WTC11 (cell line): ENCODE results near the gene ZBTB20. TPM values are rescaled to one million over a fixed set of nuclear protein-coding genes. Genes with fewer than 3 reads are reported as not detected.
A peak's percentile ranks its signal among the peaks of the same experiment; 100 is the strongest.

ENCODE experiments used
- ATAC-seq: fragments of 200-7000 bp; cut with Tn5 transposase; 2 replicates; pipeline ENCODE4 v1.10.0; 2021; ENCODE audit warnings: mild to moderate bottlenecking, moderate library complexity
- CTCF ChIA-PET: fragments of 300-600 bp; sonication (Branson Sonifier 250); formaldehyde crosslinking; loops from one replicate; lab custom pipeline; 2021; ENCODE audit warnings: antibody characterized with exemption; lab: Charles Lee
- POLR2A ChIA-PET: fragments of 350-600 bp; sonication (Branson Sonifier 250); formaldehyde crosslinking; loops from one replicate; lab custom pipeline; 2021; ENCODE audit warnings: antibody characterized with exemption; lab: Charles Lee
- DNase-seq: peaks from one replicate; pipeline ENCODE4 v3.0.0; 2021; ENCODE audit warnings: low spot score
- H3K27ac Mint-ChIP-seq: 2 replicates; pipeline ENCODE4 v1.8.0; 2021; ENCODE audit warnings: mixed read lengths
- H3K27me3 Mint-ChIP-seq: 2 replicates; pipeline ENCODE4 v1.8.0; 2021; ENCODE audit warnings: low read depth, mild to moderate bottlenecking, moderate library complexity, mixed read lengths
- H3K36me3 Mint-ChIP-seq: 2 replicates; pipeline ENCODE4 v1.8.0; 2021; ENCODE audit warnings: mixed read lengths
- H3K4me1 Mint-ChIP-seq: 2 replicates; pipeline ENCODE4 v1.8.0; 2022; ENCODE audit warnings: mixed read lengths
- H3K4me3 Mint-ChIP-seq: 2 replicates; pipeline ENCODE4 v1.8.0; 2021; ENCODE audit warnings: mild to moderate bottlenecking, moderate library complexity, mixed read lengths
- H3K9me3 Mint-ChIP-seq: 2 replicates; pipeline ENCODE4 v1.8.0; 2021; ENCODE audit warnings: mixed read lengths
- ATF1 ChIP-seq: sonication (generic); formaldehyde crosslinking; IDR thresholded peaks from 2 replicates; pipeline ENCODE4 v1.8.1; 2023; ENCODE audit warnings: mild to moderate bottlenecking, moderate library complexity, missing genetic modification reagents
- EMX1 ChIP-seq: fragments of 250-450 bp; sonication (Bioruptor Pico); IDR thresholded peaks from 2 replicates; pipeline ENCODE4 v1.8.0; 2021; ENCODE audit warnings: mild to moderate bottlenecking
- FOXK1 ChIP-seq: sonication (generic); formaldehyde crosslinking; IDR thresholded peaks from 2 replicates; pipeline ENCODE4 v1.8.0; 2022; ENCODE audit warnings: mild to moderate bottlenecking, moderate library complexity, missing genetic modification reagents
- FOXP1 ChIP-seq: sonication (generic); formaldehyde crosslinking; IDR thresholded peaks from 2 replicates; pipeline ENCODE4 v1.8.0; 2022; ENCODE audit warnings: missing genetic modification reagents, mild to moderate bottlenecking, moderate library complexity, borderline replicate concordance
- GABPB1 ChIP-seq: sonication (generic); formaldehyde crosslinking; IDR thresholded peaks from 2 replicates; pipeline ENCODE4 v1.8.1; 2023; ENCODE audit warnings: mild to moderate bottlenecking, missing genetic modification reagents
- GTF2I ChIP-seq: fragments of 250-450 bp; sonication (Bioruptor Pico); conservative IDR thresholded peaks from 2 replicates; pipeline ENCODE4 v1.4.0; 2021; ENCODE audit warnings: mild to moderate bottlenecking
- HMGA2 ChIP-seq: fragments of 250-450 bp; sonication (Bioruptor Pico); IDR thresholded peaks from 2 replicates; pipeline ENCODE4 v1.4.0; 2021; ENCODE audit warnings: mild to moderate bottlenecking, moderate library complexity
- IRF2 ChIP-seq: sonication (generic); formaldehyde crosslinking; IDR thresholded peaks from 2 replicates; pipeline ENCODE4 v1.8.0; 2022; ENCODE audit warnings: low read depth, missing genetic modification reagents, borderline replicate concordance
- NFE2L1 ChIP-seq: sonication (generic); formaldehyde crosslinking; IDR thresholded peaks from 2 replicates; pipeline ENCODE4 v1.8.1; 2023; ENCODE audit warnings: missing genetic modification reagents
- NR1H2 ChIP-seq: sonication (generic); formaldehyde crosslinking; IDR thresholded peaks from 2 replicates; pipeline ENCODE4 v1.9.0; 2021; ENCODE audit warnings: mild to moderate bottlenecking, moderate library complexity, missing genetic modification reagents
- PRRX2 ChIP-seq: fragments of 250-450 bp; sonication (Bioruptor Pico); IDR thresholded peaks from 2 replicates; pipeline ENCODE4 v1.8.0; 2021; ENCODE audit warnings: mild to moderate bottlenecking
- RELA ChIP-seq: sonication (generic); formaldehyde crosslinking; IDR thresholded peaks from 2 replicates; pipeline ENCODE4 v1.8.1; 2022; ENCODE audit warnings: missing genetic modification reagents, mild to moderate bottlenecking, borderline replicate concordance
- RORB ChIP-seq: fragments of 250-450 bp; sonication (Bioruptor Pico); IDR thresholded peaks from 2 replicates; pipeline ENCODE4 v1.9.0; 2021; ENCODE audit warnings: mild to moderate bottlenecking
- TEAD1 ChIP-seq: sonication (generic); formaldehyde crosslinking; IDR thresholded peaks from 2 replicates; pipeline ENCODE4 v1.8.0; 2022; ENCODE audit warnings: mild to moderate bottlenecking, missing genetic modification reagents
- ZNF396 ChIP-seq: fragments of 250-450 bp; sonication (Bioruptor Pico); IDR thresholded peaks from 2 replicates; pipeline ENCODE4 v1.8.0; 2021; ENCODE audit warnings: mild to moderate bottlenecking, moderate library complexity, borderline replicate concordance
- ZNF416 ChIP-seq: fragments of 250-450 bp; sonication (Bioruptor Pico); IDR thresholded peaks from 2 replicates; pipeline ENCODE4 v1.9.0; 2021; ENCODE audit warnings: mild to moderate bottlenecking, inconsistent platforms
- ZNF423 ChIP-seq: fragments of 250-450 bp; sonication (Bioruptor Pico); IDR thresholded peaks from 2 replicates; pipeline ENCODE4 v2.1.2; 2022; ENCODE audit warnings: mild to moderate bottlenecking, moderate library complexity
- total RNA-seq: library from RNA; stranded (reverse); gene quantifications from 3 replicates; pipeline ENCODE4 v1.2.3, GENCODE V29; 2021
- TF ChIP-seq, protein P1 (sequence below): sonication (generic); formaldehyde crosslinking; IDR thresholded peaks from 2 replicates; pipeline ENCODE4 v1.8.0; 2022; ENCODE audit warnings: mild to moderate bottlenecking, missing genetic modification reagents
- TF ChIP-seq, protein P2 (sequence below): fragments of 250-450 bp; sonication (Bioruptor Pico); IDR thresholded peaks from 2 replicates; pipeline ENCODE4 v2.1.2; 2022; ENCODE audit warnings: mild to moderate bottlenecking, moderate library complexity
- TF ChIP-seq, protein P3 (sequence below): sonication (generic); formaldehyde crosslinking; IDR thresholded peaks from 2 replicates; pipeline ENCODE4 v1.8.1; 2022; ENCODE audit warnings: mild to moderate bottlenecking, moderate library complexity, missing genetic modification reagents
- TF ChIP-seq, protein P4 (sequence below): sonication (generic); formaldehyde crosslinking; IDR thresholded peaks from 2 replicates; pipeline ENCODE4 v1.8.1; 2022; ENCODE audit warnings: low read depth, missing genetic modification reagents, borderline replicate concordance
- TF ChIP-seq, protein P5 (sequence below): sonication (generic); formaldehyde crosslinking; IDR thresholded peaks from 2 replicates; pipeline ENCODE4 v1.8.0; 2022; ENCODE audit warnings: mild to moderate bottlenecking, missing genetic modification reagents
- TF ChIP-seq, protein P6 (sequence below): sonication (generic); formaldehyde crosslinking; IDR thresholded peaks from 2 replicates; pipeline ENCODE4 v1.8.0; 2023; ENCODE audit warnings: missing genetic modification reagents, mild to moderate bottlenecking, borderline replicate concordance

Gene ZBTB20
- total RNA-seq, 1 experiment from 2014 or later, result 1.5 TPM

DNA sequence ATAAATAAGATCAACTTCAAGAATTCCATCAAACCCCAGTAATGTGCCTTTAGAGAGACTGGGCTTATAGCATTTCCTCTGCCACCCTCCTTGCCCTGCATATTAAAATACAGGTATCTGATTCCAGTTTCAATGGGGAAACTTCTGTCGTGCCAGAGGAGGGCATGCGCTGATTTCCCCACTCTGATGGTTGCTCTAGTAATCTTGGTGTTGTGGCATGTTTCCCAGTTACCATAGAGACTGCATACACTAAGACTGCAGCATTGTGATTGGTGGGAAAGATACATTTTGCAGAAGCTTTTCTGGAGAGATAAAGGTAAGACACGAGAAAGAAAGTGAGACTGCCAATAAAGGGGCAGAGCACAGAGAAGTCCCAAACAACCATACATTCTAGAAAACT, 627.7 kb downstream of the ZBTB20 start:
- POLR2A ChIA-PET, result no interaction called here
- Mint-ChIP-seq H3K9me3 (no peaks in the 10 kb centered on the region), H3K4me3 (no peak overlapping the region), H3K36me3 (no peaks in the 10 kb centered on the region), H3K27me3 (no peaks in the 10 kb centered on the region), H3K4me1 (peaks cover 13% of the 10 kb centered on the region), H3K27ac (no peak overlapping the region)
- DNase-seq (peak; percentile 17), ATAC-seq (peak; percentile 95)
- CTCF ChIA-PET, result no interaction called here
- no peak for TF ChIP-seq NFE2L1 (CRISPR knock-in tag)

DNA sequence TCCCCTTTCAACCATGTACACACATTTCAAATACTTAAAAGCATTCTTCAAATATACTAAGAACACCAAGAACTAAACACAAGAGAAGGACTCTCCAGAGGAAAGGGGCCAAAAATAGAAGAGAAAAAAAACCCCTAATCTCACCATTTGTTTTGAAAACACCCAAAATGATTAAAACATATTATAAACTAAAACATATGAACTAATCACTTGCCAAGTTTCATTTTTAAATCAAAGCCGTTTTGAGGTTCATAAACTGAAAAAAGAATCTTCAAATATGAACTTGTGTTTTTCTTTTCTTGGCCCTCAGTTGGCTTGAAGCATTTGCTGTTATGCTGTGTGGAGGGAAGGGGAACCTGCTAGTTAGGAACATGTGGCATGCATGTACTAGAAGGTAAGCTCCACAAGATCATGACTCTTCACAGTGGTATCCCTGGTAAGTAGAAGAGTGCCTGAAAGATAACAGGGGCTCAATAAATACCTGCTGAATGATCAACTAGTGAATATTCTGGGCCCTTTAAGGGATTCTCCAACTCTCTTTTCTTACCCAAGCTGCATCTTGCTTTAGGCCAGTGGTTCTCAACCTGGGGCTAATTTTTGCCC, 628.8 kb downstream of the ZBTB20 start:
- H3K36me3 Mint-ChIP-seq, result no peaks in the 10 kb centered on the region
- no peak for ATAC-seq
- peaks cover 13% of the 10 kb centered on the region for H3K4me1 Mint-ChIP-seq
- DNase-seq, result no peak
- H3K27ac Mint-ChIP-seq, result no peak overlapping the region
- TF ChIP-seq IRF2 (CRISPR knock-in tag) (no peak), FOXK1 (no peak), GABPB1 (CRISPR knock-in tag) (no peak), RORB (CRISPR knock-in tag) (no peak), ZNF423 (CRISPR knock-in tag) (no peak), TEAD1 (CRISPR knock-in tag) (no peak), ATF1 (CRISPR knock-in tag) (no peak), FOXP1 (CRISPR knock-in tag) (no peak), GTF2I (CRISPR knock-in tag) (no peak)
- TF ChIP-seq, protein P1, sequence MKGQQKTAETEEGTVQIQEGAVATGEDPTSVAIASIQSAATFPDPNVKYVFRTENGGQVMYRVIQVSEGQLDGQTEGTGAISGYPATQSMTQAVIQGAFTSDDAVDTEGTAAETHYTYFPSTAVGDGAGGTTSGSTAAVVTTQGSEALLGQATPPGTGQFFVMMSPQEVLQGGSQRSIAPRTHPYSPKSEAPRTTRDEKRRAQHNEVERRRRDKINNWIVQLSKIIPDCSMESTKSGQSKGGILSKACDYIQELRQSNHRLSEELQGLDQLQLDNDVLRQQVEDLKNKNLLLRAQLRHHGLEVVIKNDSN (CRISPR knock-in tag), result no peak
- TF ChIP-seq, protein P2, sequence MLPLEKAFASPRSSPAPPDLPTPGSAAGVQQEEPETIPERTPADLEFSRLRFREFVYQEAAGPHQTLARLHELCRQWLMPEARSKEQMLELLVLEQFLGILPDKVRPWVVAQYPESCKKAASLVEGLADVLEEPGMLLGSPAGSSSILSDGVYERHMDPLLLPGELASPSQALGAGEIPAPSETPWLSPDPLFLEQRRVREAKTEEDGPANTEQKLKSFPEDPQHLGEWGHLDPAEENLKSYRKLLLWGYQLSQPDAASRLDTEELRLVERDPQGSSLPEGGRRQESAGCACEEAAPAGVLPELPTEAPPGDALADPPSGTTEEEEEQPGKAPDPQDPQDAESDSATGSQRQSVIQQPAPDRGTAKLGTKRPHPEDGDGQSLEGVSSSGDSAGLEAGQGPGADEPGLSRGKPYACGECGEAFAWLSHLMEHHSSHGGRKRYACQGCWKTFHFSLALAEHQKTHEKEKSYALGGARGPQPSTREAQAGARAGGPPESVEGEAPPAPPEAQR (CRISPR knock-in tag), result no peak
- no peak overlapping the region for H3K4me3 Mint-ChIP-seq
- POLR2A ChIA-PET, result no interaction called here
- no peaks in the 10 kb centered on the region for H3K27me3 Mint-ChIP-seq
- CTCF ChIA-PET, result no interaction called here
- H3K9me3 Mint-ChIP-seq, result no peaks in the 10 kb centered on the region

DNA sequence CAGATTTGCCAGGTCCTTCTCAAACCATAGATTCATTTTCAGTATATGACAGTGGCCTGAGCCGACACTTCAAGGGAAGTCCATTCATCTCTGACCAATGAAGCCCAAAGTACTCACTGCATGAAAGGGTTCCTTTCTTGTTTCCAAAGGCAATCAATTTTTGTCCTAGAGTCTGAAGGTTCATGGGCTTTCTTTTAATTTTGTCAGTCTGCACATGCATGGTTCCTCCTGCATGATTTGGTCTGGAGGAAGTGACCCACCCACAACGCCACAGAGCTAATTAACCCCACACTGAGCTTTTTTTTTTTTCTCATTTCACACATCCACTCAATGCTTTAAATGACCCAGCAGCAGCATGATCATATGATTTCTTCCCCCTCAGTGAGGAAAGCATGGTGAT, 636.9 kb downstream of the ZBTB20 start:
- Mint-ChIP-seq H3K27me3 (no peaks in the 10 kb centered on the region), H3K4me1 (peaks cover 10% of the 10 kb centered on the region), H3K27ac (no peak overlapping the region), H3K9me3 (no peaks in the 10 kb centered on the region), H3K36me3 (no peaks in the 10 kb centered on the region), H3K4me3 (no peak overlapping the region)
- CTCF ChIA-PET, result interaction anchor here (0.7 to 1.1 kb wide), 2 partner anchors 126 to 164 kb away, joined by 3 read pairs; no protein-coding TSS in a partner anchor
- ATAC-seq (no peak), DNase-seq (no peak)
- POLR2A ChIA-PET, result interaction anchor here (0.7 kb wide), 1 partner anchor 96 kb away, joined by 5 read pairs; no protein-coding TSS in a partner anchor
- TF ChIP-seq ZNF416 (CRISPR knock-in tag) (no peak), RELA (CRISPR knock-in tag) (no peak), PRRX2 (no peak), ZNF396 (CRISPR knock-in tag) (no peak), HMGA2 (no peak), NR1H2 (CRISPR knock-in tag) (no peak), EMX1 (CRISPR knock-in tag) (no peak)
- TF ChIP-seq, protein P3, sequence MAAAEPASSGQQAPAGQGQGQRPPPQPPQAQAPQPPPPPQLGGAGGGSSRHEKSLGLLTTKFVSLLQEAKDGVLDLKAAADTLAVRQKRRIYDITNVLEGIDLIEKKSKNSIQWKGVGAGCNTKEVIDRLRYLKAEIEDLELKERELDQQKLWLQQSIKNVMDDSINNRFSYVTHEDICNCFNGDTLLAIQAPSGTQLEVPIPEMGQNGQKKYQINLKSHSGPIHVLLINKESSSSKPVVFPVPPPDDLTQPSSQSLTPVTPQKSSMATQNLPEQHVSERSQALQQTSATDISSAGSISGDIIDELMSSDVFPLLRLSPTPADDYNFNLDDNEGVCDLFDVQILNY (CRISPR knock-in tag), result no peak
- TF ChIP-seq, protein P4, sequence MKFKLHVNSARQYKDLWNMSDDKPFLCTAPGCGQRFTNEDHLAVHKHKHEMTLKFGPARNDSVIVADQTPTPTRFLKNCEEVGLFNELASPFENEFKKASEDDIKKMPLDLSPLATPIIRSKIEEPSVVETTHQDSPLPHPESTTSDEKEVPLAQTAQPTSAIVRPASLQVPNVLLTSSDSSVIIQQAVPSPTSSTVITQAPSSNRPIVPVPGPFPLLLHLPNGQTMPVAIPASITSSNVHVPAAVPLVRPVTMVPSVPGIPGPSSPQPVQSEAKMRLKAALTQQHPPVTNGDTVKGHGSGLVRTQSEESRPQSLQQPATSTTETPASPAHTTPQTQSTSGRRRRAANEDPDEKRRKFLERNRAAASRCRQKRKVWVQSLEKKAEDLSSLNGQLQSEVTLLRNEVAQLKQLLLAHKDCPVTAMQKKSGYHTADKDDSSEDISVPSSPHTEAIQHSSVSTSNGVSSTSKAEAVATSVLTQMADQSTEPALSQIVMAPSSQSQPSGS, result no peak
- TF ChIP-seq, protein P5, sequence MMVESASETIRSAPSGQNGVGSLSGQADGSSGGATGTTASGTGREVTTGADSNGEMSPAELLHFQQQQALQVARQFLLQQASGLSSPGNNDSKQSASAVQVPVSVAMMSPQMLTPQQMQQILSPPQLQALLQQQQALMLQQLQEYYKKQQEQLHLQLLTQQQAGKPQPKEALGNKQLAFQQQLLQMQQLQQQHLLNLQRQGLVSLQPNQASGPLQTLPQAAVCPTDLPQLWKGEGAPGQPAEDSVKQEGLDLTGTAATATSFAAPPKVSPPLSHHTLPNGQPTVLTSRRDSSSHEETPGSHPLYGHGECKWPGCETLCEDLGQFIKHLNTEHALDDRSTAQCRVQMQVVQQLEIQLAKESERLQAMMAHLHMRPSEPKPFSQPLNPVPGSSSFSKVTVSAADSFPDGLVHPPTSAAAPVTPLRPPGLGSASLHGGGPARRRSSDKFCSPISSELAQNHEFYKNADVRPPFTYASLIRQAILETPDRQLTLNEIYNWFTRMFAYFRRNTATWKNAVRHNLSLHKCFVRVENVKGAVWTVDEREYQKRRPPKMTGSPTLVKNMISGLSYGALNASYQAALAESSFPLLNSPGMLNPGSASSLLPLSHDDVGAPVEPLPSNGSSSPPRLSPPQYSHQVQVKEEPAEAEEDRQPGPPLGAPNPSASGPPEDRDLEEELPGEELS (CRISPR knock-in tag), result no peak
- TF ChIP-seq, protein P6, sequence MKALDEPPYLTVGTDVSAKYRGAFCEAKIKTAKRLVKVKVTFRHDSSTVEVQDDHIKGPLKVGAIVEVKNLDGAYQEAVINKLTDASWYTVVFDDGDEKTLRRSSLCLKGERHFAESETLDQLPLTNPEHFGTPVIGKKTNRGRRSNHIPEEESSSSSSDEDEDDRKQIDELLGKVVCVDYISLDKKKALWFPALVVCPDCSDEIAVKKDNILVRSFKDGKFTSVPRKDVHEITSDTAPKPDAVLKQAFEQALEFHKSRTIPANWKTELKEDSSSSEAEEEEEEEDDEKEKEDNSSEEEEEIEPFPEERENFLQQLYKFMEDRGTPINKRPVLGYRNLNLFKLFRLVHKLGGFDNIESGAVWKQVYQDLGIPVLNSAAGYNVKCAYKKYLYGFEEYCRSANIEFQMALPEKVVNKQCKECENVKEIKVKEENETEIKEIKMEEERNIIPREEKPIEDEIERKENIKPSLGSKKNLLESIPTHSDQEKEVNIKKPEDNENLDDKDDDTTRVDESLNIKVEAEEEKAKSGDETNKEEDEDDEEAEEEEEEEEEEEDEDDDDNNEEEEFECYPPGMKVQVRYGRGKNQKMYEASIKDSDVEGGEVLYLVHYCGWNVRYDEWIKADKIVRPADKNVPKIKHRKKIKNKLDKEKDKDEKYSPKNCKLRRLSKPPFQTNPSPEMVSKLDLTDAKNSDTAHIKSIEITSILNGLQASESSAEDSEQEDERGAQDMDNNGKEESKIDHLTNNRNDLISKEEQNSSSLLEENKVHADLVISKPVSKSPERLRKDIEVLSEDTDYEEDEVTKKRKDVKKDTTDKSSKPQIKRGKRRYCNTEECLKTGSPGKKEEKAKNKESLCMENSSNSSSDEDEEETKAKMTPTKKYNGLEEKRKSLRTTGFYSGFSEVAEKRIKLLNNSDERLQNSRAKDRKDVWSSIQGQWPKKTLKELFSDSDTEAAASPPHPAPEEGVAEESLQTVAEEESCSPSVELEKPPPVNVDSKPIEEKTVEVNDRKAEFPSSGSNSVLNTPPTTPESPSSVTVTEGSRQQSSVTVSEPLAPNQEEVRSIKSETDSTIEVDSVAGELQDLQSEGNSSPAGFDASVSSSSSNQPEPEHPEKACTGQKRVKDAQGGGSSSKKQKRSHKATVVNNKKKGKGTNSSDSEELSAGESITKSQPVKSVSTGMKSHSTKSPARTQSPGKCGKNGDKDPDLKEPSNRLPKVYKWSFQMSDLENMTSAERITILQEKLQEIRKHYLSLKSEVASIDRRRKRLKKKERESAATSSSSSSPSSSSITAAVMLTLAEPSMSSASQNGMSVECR, result no peak
